ENCODE data around the gene TAC4. TPM values are rescaled to one million over a fixed set of nuclear protein-coding genes. Genes with fewer than 3 reads are reported as not detected.

Gene TAC4
- total RNA-seq, 2 donors from 2014 or later = 1.5 to 3.2 TPM

DNA sequence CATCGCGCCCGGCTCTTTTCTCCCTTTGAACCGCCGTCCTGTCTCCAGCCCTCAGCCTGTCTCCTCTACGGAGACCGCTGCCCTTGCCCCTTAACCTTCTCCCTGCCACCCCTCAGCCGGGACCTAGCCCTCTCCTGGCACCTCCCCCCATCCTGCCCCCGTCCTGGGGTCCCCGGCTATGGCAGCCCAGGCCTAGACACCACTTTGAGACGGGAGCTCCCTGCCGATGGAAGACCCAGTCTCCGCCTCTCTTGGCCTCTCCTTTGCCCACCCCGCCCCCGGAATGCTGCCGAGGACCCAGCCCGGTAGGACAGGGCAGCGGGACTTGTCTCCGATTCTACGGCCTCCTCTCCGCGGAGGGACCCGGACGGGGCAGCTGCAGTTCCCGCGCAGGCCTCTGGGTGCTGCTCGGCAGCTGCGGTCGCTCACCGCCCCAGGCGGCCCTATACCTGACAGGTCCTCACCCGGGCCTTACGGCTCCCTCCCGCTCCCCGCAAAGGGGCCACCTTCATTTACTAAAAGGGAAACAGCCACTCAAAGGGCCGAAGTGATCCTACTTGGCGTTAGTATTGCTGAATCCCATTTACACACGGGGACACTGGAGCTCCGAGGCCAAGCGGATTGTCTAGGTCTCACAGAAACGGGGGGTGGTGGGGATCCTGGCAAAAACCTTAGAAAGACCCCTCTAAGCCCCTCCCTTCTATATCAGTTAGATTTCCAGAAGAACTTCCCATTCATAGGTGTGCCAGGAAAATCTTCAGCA, 32.6 kb upstream of the TAC4 start:
- Mint-ChIP-seq H3K4me1 (peaks cover 29% of the 10 kb centered on the region), H3K36me3 (ENCODE audit: low read depth) (no peaks in the 10 kb centered on the region), H3K4me3 (peak overlapping the region; percentile 51), H3K27me3 (ENCODE audit: insufficient read depth) (peaks cover 39% of the 10 kb centered on the region), H3K9me3 (no peaks in the 10 kb centered on the region), H3K27ac (no peak overlapping the region)
- H3K4me1 ChIP-seq (ENCODE audit: control insufficient read depth, insufficient read depth, low read length) = peaks cover 4% of the 10 kb centered on the region
- H3K9me3 ChIP-seq (ENCODE audit: control insufficient read depth, low read length) = no peaks in the 10 kb centered on the region
- H3K27me3 ChIP-seq (ENCODE audit: control insufficient read depth, insufficient read depth, low read length, poor library complexity, severe bottlenecking) = peaks cover 11% of the 10 kb centered on the region
- peak; percentile 100 for DNase-seq
- no peak overlapping the region for H3K4me3 ChIP-seq (ENCODE audit: low read length)
- 12% methylated on average over 23 to 41 of the region's 41 CpGs for WGBS, 2 experiments (ENCODE audit: insufficient coverage in 1 of 2, insufficient read length in 1 of 2)
- H3K9ac ChIP-seq (ENCODE audit: extremely low read depth, low read length, poor library complexity, severe bottlenecking) = no peak overlapping the region
- no peaks in the 10 kb centered on the region for H3K36me3 ChIP-seq (ENCODE audit: control insufficient read depth, insufficient read depth, low read length)
- TF ChIP-seq, protein P1, sequence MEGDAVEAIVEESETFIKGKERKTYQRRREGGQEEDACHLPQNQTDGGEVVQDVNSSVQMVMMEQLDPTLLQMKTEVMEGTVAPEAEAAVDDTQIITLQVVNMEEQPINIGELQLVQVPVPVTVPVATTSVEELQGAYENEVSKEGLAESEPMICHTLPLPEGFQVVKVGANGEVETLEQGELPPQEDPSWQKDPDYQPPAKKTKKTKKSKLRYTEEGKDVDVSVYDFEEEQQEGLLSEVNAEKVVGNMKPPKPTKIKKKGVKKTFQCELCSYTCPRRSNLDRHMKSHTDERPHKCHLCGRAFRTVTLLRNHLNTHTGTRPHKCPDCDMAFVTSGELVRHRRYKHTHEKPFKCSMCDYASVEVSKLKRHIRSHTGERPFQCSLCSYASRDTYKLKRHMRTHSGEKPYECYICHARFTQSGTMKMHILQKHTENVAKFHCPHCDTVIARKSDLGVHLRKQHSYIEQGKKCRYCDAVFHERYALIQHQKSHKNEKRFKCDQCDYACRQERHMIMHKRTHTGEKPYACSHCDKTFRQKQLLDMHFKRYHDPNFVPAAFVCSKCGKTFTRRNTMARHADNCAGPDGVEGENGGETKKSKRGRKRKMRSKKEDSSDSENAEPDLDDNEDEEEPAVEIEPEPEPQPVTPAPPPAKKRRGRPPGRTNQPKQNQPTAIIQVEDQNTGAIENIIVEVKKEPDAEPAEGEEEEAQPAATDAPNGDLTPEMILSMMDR (conservative IDR thresholded peaks at IDR 0.05) = peak; percentile 98
- H3K27ac ChIP-seq (ENCODE audit: low read depth, low read length) = no peak overlapping the region

DNA sequence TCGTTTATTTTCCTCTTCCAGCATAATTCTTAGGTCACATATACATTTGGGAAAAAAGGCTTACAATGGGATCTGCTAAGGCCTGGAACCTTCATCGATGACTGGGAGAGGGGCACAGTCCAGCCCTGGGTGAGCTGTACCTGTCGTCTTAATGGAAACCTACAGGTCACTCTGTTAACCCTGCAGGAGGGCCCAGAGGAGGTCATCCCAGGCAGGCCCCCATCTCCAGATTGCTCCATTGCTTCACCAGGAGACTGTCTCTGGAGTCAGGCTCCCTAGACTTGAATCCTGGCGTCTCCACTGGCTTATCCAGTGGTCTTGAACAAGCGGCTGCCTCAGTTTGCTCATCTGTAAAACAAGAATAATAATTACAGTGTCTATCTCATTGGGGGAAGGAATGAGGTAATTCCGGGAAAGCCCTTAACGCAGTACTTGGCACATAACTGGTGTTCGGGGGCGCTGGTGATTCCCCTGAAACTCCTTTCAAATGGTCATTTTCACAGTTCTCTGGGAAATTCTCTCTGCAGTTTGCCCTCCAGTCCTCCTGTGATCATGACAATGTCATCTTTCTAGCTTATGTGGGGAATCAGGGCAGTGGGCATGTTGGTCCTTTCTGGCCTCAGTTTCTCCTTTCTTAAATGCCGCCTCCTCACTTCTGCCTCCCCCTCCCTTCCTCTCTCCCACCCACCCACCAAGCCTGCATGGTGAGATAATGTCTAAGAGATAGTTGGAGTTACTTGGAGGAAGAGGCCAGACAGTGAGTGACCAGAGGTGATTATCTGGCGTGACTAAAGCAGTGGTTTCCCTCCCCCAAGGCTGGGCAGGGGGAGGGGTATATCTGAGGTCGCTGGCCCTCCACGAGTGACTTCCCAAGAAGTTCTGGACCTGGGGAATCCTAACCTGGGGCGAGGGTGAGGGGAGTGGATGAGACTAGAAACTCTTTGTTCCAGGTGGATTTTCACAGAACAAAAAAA, 31.3 kb upstream of the TAC4 start:
- TF ChIP-seq, protein P1 (conservative IDR thresholded peaks at IDR 0.05) = no peak
- Mint-ChIP-seq H3K9me3 (no peaks in the 10 kb centered on the region), H3K27me3 (ENCODE audit: insufficient read depth) (peaks cover 36% of the 10 kb centered on the region), H3K4me1 (peaks cover 33% of the 10 kb centered on the region), H3K4me3 (peak overlapping the region; percentile 51), H3K27ac (no peak overlapping the region), H3K36me3 (ENCODE audit: low read depth) (no peaks in the 10 kb centered on the region)
- 85% methylated on average over 9 to 13 of the region's 14 CpGs for WGBS, 2 experiments (ENCODE audit: insufficient coverage in 1 of 2, insufficient read length in 1 of 2)
- Histone ChIP-seq H3K36me3 (ENCODE audit: control insufficient read depth, insufficient read depth, low read length) (no peaks in the 10 kb centered on the region), H3K9ac (ENCODE audit: extremely low read depth, low read length, poor library complexity, severe bottlenecking) (no peak overlapping the region), H3K27me3 (ENCODE audit: control insufficient read depth, insufficient read depth, low read length, poor library complexity, severe bottlenecking) (peaks cover 11% of the 10 kb centered on the region), H3K9me3 (ENCODE audit: control insufficient read depth, low read length) (no peaks in the 10 kb centered on the region), H3K4me1 (ENCODE audit: control insufficient read depth, insufficient read depth, low read length) (peaks cover 4% of the 10 kb centered on the region), H3K27ac (ENCODE audit: low read depth, low read length) (no peak overlapping the region), H3K4me3 (ENCODE audit: low read length) (no peak overlapping the region)
- peak; percentile 46 for DNase-seq

DNA sequence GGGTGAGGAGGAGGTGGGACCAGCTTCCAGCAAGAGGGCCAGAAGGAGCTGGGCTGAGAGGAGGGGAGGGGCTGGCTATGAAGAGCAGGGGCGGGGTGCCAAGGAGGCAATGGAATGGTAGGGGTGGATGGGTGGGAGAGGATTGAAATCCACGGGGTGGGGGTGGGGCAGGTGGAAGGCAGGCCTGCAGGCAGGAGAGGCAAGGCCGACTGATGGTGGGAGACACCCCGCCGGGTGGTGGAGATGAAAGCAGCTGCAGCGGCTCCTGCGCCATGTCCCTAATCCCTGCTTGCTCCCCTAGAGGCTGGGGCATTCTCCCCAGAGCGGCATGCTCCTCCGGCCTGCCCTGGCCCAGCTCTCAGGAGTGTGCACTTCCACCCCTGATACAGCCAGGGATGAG, 27.8 kb upstream of the TAC4 start:
- peaks cover 4% of the 10 kb centered on the region for H3K4me1 ChIP-seq (ENCODE audit: control insufficient read depth, insufficient read depth, low read length)
- H3K9me3 Mint-ChIP-seq = no peaks in the 10 kb centered on the region
- no peaks in the 10 kb centered on the region for H3K9me3 ChIP-seq (ENCODE audit: control insufficient read depth, low read length)
- 36 to 45% methylated on average over 7 to 9 of the region's 9 CpGs for WGBS, 2 experiments (ENCODE audit: insufficient coverage in 1 of 2, insufficient read length in 1 of 2)
- peaks cover 35% of the 10 kb centered on the region for H3K4me1 Mint-ChIP-seq
- no peak overlapping the region for H3K9ac ChIP-seq (ENCODE audit: extremely low read depth, low read length, poor library complexity, severe bottlenecking)
- H3K27me3 ChIP-seq (ENCODE audit: control insufficient read depth, insufficient read depth, low read length, poor library complexity, severe bottlenecking) = peaks cover under 1% of the 10 kb centered on the region
- H3K27ac ChIP-seq (ENCODE audit: low read depth, low read length) = no peak overlapping the region
- no peak overlapping the region for H3K4me3 Mint-ChIP-seq
- no peak overlapping the region for H3K4me3 ChIP-seq (ENCODE audit: low read length)
- H3K27me3 Mint-ChIP-seq (ENCODE audit: insufficient read depth) = peaks cover 17% of the 10 kb centered on the region
- TF ChIP-seq, protein P1 (conservative IDR thresholded peaks at IDR 0.05) = peak; percentile 53
- H3K27ac Mint-ChIP-seq = peak overlapping the region; percentile 55
- DNase-seq = peak; percentile 92
- H3K36me3 Mint-ChIP-seq (ENCODE audit: low read depth) = no peaks in the 10 kb centered on the region
- no peaks in the 10 kb centered on the region for H3K36me3 ChIP-seq (ENCODE audit: control insufficient read depth, insufficient read depth, low read length)

All from endodermal cell (in vitro differentiated cells).